SK-MEL-5 (cell line): ENCODE results near the gene NBPF6. TPM values are rescaled to one million over a fixed set of nuclear protein-coding genes. Genes with fewer than 3 reads are reported as not detected.
"Not testable (repeated sequence)": the region's sequence is repeated elsewhere in the genome, so short reads cannot be mapped to it uniquely, and the experiment has no call there.

Source experiments
- DNase-seq: peaks from one replicate; pipeline ENCODE4 v3.0.0-alpha.2; 2016; ENCODE audit warnings: low read depth, low spot score
- in situ Hi-C: cut with HindIII; loops from 2 replicates; pipeline ENCODE4 v1.10.0; 2016; ENCODE audit warnings: low sequenced_read_pairs, high pct_unique_total_duplicates, low pct_unique_long_range_greater_than_20kb
- polyA plus RNA-seq, 2 experiments: library from polyadenylated mRNA; depleted of rRNA; stranded (reverse); fragments of >200 nt; gene quantifications; 2 replicates each; pipeline ENCODE4 v1.2.3, GENCODE V29; 2015
- total RNA-seq: library from RNA; depleted of rRNA; stranded (reverse); fragments of >200 nt; shearing (Covaris generic); gene quantifications from 2 replicates; pipeline ENCODE4 v1.2.3, GENCODE V29; 2014; rRNA removed

NBPF6 gene, protein sequence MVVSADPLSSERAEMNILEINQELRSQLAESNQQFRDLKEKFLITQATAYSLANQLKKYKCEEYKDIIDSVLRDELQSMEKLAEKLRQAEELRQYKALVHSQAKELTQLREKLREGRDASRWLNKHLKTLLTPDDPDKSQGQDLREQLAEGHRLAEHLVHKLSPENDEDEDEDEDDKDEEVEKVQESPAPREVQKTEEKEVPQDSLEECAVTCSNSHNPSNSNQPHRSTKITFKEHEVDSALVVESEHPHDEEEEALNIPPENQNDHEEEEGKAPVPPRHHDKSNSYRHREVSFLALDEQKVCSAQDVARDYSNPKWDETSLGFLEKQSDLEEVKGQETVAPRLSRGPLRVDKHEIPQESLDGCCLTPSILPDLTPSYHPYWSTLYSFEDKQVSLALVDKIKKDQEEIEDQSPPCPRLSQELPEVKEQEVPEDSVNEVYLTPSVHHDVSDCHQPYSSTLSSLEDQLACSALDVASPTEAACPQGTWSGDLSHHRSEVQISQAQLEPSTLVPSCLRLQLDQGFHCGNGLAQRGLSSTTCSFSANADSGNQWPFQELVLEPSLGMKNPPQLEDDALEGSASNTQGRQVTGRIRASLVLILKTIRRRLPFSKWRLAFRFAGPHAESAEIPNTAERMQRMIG
- not detected in 2 replicates for total RNA-seq
- not detected in 2 replicates for polyA plus RNA-seq (2015; cell fraction: cytosol; rRNA removed)
- not detected in 2 replicates for polyA plus RNA-seq (2015; cell fraction: nucleus; rRNA removed)

DNA sequence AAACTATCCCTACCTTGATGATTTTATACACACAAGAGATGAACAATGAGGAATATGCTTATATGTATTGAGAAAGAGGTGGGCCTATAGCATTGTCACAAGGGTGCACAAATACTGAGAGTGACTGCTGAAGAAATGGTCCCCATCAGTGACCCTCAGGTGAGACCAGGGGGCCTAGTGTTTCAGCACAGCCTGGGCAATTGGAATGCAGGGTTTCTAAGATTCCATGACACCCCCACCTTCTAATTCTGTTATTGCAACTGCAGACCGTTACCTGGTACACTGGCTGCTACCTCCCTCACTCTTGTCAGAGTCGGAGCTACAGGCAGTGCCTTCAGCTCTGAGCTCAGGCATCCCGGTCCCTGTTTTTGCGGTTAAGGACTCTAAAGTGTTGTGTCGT, at the start of gene NBPF6:
NBPF6 (plus strand) TSS at position 301 of the 400 bp plus-strand sequence. CDS start 259 bp downstream, outside the sequence.
- in situ Hi-C loops, DNase-seq: not testable (repeated sequence)

DNA sequence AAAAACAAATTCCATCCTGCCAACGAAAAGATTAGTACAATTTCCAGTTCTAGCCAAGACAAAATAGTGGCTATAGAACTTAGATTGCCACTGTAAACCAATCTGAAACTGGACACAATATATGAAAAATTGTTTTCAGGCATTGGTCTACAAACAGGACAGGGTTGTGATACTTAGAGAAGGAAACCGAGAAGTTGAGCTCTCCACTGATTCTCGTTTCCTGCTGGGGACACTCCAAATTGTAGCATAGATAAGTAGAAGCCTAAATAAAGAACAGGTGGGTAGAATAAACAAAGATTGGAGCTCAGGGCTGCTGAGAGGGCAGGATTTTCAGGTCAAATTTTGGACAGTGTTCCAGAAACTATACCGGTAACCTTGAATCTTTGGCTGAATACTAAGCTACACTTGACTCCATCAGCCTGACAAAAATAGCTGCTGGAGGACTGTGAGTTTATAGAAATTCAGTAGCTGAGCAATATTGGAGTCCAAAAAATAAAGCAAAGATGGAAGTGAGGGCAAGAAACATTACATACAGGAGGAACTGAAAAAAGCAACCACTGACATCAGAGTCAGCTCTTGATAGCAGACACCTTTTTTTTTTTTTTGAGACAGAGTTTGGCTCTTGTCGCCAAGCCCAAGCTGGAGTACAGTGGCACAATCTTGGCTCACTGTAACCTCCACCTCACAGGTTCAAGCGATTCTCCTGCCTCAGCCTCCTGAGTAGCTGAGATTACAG, 38.9 kb upstream of the NBPF6 start:
- in situ Hi-C loops, DNase-seq: not testable (repeated sequence)

GRCh38 chr1:108420129-108420528, 30.0 kb upstream of the NBPF6 start:
- in situ Hi-C loops, DNase-seq: not testable (repeated sequence)

- in situ Hi-C loops, DNase-seq: not testable (repeated sequence)
These were observed 28.9 kb upstream of the NBPF6 start for GRCh38 chr1:108421061-108421916.

DNA sequence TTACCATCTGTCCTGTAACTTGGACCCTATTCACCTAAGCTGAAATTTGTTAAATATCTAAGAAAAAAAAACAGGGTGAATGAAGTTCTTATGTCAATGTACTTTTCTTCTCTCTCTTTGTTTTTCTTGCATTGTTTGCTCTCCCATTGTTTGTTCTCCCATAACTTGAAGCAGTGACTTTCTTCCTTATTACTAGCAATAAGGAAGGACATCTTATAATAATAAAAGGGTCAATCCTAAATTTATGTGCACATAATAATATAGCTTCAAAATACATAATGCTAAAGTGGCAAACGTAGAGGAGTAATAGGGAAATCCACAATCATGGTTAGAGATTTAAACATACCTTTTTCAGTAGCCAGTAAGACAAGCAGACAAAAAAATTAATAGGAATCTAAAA, 23.3 kb upstream of the NBPF6 start:
- in situ Hi-C loops, DNase-seq: not testable (repeated sequence)

- DNase-seq, in situ Hi-C loops: not testable (repeated sequence)
These were observed 18.1 kb upstream of the NBPF6 start for GRCh38 chr1:108432002-108432401.

- DNase-seq, in situ Hi-C loops: not testable (repeated sequence)
These were observed 16.7 kb upstream of the NBPF6 start for GRCh38 chr1:108433404-108433803.

DNA sequence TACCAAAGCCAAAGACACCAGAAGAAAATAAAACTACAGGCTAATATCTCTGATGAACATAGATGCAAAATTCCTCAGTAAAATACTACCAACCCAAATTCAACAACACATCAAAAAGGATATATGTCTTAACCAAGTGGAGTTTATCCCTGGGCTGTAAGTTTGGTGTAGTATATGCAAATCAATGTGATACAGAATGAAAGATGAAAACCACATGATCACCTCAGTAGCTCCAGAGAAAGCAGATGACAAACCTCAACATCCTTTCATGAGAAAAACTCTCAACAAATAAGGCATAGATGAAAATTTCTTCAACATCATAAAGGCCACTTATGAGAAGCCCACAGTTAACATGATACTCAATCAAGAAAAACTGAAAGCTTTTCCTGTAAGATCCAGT, 11.6 kb upstream of the NBPF6 start:
- in situ Hi-C loops, DNase-seq: not testable (repeated sequence)

DNA sequence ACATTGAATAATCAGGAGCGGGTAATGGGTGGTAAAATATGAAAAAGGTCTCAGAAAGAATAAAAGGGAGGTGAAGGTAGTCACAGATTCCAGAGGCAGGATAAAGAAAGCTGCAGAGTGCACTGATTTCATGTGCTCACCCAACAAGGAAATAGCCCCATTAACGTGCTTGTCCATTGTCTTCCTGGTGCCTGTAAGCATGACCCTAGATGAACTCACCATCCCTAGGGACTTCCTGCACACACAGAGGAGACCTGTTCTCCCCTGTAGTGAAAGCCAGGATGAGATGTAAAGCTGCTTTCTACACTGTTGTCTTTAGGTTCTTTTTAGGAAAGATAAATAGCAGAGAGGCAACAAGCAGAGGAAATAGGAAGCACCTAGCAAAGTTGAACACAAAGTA, 4.4 kb downstream of the NBPF6 start:
- in situ Hi-C loops, DNase-seq: not testable (repeated sequence)

DNA sequence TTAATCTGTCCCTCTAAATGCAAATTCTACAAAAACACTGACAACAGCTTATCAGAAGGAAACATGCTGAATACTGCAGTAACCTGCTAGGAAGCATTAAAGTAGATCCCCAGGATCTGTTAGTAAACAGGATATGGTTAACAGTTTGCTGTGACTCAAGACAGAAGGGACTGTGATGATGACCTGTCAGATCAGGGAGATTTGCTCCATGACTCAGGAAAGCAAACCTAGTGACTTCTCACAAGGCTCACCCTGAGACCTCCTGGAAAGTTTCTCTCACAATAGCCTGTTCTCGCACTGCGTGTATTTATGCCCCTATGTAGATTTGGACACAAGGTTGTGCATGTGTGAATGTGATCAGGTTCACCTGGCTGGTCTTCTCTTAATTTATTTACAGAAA, 8.5 kb downstream of the NBPF6 start:
- DNase-seq, in situ Hi-C loops: not testable (repeated sequence)

GRCh38 chr1:108461758-108462157, 11.6 kb downstream of the NBPF6 start:
- in situ Hi-C loops, DNase-seq: not testable (repeated sequence)

GRCh38 chr1:108463962-108464361, 13.8 kb downstream of the NBPF6 start:
- in situ Hi-C loops, DNase-seq: not testable (repeated sequence)

GRCh38 chr1:108466166-108466565, 16.0 kb downstream of the NBPF6 start:
- in situ Hi-C loops: not testable (repeated sequence)

DNA sequence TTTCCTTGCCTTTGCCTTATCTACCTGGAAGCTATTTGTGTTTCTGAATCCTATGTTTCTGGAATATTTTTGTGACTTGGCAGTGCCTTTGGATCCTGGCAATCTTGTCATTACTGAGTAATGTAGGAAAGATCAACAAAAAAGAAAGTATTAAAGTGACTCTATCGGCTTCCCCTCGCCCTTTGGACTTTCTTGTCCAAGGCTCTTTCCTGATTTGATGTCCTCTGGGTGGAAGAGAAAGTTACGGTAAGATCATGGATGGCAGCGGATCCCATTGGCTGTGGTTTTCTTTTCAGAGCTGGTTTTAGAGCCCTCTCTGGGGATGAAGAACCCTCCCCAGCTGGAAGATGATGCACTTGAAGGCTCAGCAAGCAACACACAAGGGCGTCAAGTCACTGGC, 17.0 kb downstream of the NBPF6 start:
- DNase-seq, in situ Hi-C loops: not testable (repeated sequence)

More at GRCh38 chr1:108466166-108466565, 16.0 kb downstream of the NBPF6 start:
- not testable (repeated sequence) for DNase-seq

- DNase-seq, in situ Hi-C loops: not testable (repeated sequence)
These were observed 20.6 kb downstream of the NBPF6 start for GRCh38 chr1:108470750-108471149.

DNA sequence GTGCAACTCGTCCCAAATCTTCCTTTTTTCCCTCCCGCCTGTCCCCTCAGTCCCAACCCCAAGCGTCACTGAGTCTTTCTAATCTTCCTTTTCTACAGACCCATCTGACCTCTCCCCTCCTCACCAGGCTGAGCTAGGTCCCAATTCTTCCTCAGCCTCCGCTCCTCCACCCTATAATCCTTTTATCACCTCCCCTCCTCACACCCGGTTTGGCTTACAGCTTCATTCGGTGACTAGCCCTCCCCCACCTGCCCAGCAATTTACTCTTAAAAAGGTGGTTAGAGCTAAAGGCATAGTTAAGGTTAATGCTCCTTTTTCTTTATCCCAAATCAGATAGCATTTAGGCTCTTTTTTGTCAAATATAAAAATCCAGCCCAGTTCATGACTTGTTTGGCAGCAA, 24.4 kb downstream of the NBPF6 start:
- in situ Hi-C loops, DNase-seq: not testable (repeated sequence)
